GM11168 (cell line): Measurements from ENCODE around the gene RAMP3.
"Not testable (repeated sequence)": the region's sequence is repeated elsewhere in the genome, so short reads cannot be mapped to it uniquely, and the experiment has no call there.

Experiments
- in situ Hi-C: fragments of 300-500 bp; cut with MboI; formaldehyde crosslinking; loops from one replicate; pipeline ENCODE4 v1.12.0; 2022; ENCODE audit warnings: low sequenced_read_pairs; ENCODE audit not compliant: unreplicated experiment

RAMP3 gene

GRCh38 chr7:45153233-45153632, 4.4 kb upstream of the RAMP3 start:
- in situ Hi-C loops: loop anchor here (5.0 kb wide), 1 partner anchor 99 kb away; no protein-coding TSS in a partner anchor

DNA sequence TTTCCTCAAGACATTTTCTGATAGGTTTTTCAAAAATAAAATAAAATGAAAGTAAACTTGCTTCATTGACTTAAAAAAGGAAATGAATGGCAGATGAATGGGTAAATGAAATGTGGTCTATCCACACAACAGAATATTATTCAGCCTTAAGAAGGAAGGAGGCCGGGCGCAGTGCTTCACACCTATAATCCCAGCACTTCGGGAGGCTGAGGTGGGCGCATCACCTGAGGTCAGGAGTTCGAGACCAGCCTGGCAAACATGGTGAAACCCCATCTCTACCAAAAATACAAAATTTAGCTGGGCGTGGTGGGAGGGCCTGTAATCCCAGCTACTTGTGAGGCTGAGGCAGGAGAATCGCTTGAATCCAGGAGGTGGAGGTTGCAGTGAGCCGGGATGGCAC, 3.7 kb upstream of the RAMP3 start:
- in situ Hi-C loops: loop anchor here (5.0 kb wide), 1 partner anchor 98 kb away; no protein-coding TSS in a partner anchor

GRCh38 chr7:45155357-45155900, 2.2 kb upstream of the RAMP3 start:
- in situ Hi-C loops: no loop called here

GRCh38 chr7:45155941-45156340, 1.6 kb upstream of the RAMP3 start:
- in situ Hi-C loops: no loop called here

GRCh38 chr7:45156516-45157272, 897 bp upstream of the RAMP3 start:
- in situ Hi-C loops: no loop called here

DNA sequence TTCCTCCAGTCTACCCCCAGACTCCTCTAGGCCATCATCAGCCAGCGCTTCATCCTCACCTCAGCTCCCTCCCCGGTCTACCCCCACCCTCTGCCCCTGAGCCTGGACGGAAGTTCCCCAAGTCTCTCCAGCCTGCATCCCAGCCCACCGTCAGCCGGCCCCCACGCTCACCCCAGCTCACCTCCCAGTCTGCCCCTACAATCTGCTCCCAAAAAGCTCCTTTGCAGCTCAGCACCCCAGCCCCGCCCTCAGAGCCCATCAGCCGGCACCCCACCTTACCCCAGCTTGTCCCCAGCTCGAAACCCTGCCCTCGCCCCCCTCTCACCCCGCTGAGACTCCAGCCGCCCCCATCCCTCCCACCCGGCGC, 322 bp upstream of the RAMP3 start:
- in situ Hi-C loops: no loop called here

DNA sequence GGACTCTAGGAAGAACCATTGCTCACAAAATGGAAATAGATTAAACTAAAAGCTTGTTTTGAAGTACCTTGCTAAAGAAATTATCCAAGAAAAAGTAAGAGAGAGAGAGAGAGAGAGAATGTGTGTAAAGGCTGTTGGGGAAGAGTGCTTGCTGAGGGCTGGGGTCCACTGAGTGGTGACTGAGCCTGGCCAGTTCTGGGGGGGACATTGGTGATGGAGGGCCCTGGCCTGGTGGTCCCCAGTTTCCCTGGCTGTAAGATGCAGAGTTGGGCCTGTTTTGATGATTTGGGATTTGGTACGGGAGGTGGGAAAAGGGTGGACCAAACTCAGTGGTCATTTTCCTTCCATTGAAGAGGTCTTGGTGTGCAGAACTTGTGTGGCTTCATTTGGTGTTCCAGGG, 880 bp downstream of the RAMP3 start:
- in situ Hi-C loops: no loop called here

GRCh38 chr7:45159296-45159695, 1.7 kb downstream of the RAMP3 start:
- in situ Hi-C loops: no loop called here

DNA sequence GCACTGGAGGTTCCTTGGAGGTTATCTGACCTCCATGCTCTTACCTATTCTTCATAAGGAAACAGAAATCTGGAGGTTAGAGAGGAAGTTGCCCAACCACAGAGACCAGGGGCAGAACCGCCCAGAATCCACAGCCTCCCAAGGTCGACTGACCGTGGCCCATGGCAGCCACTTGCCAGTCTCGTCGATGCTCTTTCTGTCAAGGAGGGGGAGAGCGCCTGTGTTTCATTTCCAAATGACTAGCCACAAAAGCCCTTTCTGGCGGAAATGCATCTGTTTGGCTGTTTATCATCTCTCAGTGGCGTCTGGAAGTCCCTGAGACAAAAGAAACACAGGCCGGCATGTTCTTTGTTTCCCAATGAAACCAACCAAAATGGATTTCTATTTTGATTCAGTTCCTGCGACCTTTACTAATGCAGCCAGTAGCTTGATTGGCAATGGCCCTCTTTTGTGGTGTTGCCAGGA, 2.9 kb downstream of the RAMP3 start:
- in situ Hi-C loops: no loop called here

DNA sequence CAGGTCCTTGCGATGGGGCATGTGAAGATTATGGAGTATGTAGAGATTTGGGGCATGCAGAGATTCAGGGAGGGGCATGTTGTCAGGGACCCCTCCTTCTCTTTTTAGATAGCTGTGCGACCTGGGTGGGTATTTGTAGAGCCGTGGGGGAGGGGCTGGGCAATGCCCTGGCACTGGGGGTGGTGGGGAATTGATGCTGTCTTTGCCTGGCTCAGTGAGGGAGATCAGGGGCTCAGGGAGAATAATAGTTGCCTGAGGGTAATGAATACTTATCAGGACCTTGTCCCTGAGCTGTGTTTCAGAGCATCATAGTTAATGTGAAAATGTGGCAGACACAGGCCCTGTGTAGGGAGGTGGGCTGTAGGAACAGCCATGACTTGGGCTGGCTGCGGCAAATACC, 3.5 kb downstream of the RAMP3 start:
- in situ Hi-C loops: no loop called here

DNA sequence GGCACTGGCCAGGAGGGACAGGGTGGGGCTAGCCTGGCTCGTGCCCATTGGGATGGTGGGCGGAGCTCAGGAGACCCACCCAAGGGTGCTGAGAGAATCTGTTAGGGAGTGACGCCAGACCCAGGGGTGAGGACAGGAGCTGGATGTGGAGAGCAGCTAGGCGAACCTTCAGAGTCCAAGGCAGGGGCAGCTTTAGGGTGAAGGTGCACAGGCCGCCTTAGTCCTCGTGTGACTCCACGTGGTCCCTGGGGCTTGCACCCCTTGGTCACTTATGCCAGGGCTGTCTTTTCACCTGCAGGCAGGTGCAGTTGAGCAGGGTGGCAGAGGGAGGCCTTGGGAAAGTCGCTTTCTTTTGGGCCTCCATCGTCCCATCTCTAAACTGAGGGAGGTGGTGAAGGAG, 4.3 kb downstream of the RAMP3 start:
- in situ Hi-C loops: no loop called here

DNA sequence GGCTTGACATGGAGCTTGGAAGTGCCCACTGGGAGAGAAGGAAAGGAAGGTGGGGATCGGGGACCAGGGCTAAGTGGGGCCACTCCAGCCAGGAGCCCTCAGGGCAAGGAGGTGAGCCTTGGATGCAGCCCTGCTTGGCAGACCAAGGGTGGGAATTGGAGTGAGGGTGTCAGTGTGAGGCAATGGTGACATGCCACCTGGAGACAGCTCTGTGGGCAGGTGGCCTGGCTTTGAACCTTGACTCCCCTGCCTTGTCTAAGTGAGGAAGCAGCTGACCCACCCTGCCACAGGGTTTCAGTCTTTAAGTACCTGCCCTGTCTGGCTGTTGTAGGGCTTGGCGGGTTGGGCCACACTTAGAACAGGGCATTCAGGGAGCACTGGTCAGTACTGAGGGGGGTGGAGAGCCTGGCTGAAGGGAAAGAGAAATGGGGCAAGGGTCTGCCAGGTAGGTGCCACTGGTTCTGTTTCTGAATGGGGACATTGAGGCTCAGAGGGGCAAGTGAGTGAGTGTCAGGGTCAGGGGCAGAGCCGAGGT, 4.8 kb downstream of the RAMP3 start:
- in situ Hi-C loops: no loop called here

- in situ Hi-C loops: no loop called here
Observed at GRCh38 chr7:45162943-45163691, 5.5 kb downstream of the RAMP3 start.

- in situ Hi-C loops: no loop called here
Observed at GRCh38 chr7:45163692-45164052, 6.1 kb downstream of the RAMP3 start.

- in situ Hi-C loops: not testable (repeated sequence)
Observed at GRCh38 chr7:45164271-45164670, 6.7 kb downstream of the RAMP3 start.

DNA sequence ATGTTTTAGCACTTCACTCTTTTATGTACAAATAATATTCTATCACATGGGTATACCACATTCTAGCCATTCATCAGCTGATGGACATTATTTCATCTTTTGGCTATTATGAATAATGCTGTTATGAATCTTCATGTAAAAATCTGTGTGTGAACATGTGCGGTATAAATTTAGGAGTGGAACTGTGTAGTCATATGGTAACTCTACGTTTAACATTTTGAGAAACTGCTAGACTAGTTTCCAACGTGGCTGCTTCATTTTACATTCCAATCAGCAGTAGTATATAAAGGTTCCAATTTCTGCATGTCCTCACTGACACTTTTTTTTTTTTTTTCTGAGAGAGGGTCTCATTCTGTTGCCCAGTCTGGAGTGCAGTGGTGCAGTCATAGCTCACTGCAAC, 8.3 kb downstream of the RAMP3 start:
- in situ Hi-C loops: no loop called here

DNA sequence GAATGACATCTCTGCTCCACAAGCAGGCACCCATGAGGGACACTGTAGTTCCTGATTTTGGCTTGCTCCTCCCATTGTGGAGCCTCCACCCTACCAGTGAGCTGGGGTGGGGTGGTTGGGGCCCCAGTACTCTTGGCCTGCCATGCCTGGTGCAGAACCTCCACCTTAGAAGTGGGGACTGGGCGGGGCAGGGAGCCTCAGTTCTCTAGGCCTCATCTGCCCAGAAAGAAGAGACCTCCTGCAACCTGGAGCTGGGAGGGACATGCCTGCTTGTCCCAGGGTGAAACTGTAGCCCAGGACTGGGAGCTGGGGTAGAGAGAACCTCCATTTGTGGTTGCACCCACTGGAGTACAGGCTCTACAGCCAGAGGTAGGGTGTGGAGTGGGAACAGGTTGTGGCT, 14.4 kb downstream of the RAMP3 start:
- in situ Hi-C loops: no loop called here

- in situ Hi-C loops: no loop called here
Observed at GRCh38 chr7:45173596-45174327, 16.2 kb downstream of the RAMP3 start.

DNA sequence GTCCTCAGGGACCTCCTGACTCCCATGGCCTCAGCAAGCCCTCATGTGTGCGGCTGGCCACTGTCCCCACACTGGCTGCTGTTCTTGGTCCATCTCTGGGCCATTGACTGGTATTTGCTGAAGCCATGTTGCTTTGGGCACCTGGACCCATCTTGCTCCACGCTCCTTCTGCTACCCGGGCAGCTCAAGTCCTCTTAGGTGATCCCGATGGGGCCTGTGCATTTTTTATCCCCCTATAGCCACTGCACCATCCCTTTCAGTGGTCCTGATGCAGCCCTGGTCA, 16.7 kb downstream of the RAMP3 start:
- in situ Hi-C loops: no loop called here

DNA sequence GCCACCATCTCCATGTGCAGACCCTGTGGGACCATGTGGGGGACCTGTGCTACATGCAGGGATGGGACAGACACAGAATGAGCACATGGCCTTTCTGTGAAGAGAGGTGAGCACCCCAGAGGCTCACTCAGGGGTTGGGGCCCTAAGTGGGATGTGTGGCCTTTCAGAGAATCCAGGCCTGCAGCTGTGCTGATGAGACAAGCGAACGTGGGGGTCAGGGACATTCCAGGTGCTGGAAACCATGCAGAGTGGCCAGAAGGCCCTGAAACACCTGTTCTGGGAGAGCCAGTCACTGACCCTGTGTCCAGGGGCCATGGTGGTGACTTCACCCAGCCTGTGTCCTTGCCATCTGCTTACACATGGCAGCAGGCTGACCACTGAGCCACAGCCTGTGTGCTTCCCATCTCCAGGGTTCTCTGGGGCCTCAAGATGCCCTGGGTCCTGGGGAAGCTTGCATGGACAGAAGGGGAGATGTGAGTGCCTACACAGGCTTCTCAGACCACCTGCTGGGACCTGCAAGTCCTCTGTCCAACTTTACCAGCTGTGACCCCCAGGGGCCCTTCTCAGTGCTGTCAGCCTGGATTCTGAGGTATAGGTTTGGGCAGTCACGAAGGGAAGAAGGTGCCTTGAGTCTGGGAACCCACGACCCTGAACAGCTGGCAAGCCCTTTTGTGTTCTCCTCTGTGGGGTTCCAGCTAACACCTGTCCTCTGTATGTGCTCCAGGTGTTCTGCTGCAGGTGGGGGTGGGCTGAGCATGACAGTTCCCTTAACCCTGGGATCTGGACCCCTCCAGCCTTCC, 17.6 kb downstream of the RAMP3 start:
- in situ Hi-C loops: no loop called here
